Inflammatory macrophage treated with lipopolysaccharide for 4 hours (primary cell): ENCODE results near the gene HOXA11.

Experiments used
- DNase-seq: peaks from one replicate; pipeline ENCODE4 v3.0.0-alpha.2; 2020

The HOXA11 gene

DNA sequence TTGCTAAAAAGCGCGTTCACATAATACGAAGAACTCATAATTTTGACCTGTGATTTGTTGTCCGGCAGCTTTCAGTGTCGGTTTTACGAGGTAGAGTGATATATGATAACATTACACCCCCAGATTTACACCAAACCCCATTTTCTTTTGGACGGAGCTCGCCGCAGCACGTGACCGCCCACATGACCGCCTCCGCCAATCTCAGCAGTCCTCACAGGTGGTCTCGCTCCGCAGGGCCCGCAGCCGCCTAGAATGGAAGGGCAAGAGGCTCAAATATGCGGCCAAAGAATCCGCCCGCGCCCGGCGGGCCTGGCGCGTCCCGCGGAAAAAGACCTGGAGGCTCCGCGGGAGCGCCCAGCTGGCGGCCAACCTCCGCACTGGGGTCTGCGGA is 28.5 kb downstream of the HOXA11 start, which contains the start of gene HOXA7:
Gene HOXA7, minus strand, starts transcription at position 168 of the 391 bp plus-strand sequence. Its CDS starts 130 bp downstream, at position 38.
- no peak for DNase-seq

DNA sequence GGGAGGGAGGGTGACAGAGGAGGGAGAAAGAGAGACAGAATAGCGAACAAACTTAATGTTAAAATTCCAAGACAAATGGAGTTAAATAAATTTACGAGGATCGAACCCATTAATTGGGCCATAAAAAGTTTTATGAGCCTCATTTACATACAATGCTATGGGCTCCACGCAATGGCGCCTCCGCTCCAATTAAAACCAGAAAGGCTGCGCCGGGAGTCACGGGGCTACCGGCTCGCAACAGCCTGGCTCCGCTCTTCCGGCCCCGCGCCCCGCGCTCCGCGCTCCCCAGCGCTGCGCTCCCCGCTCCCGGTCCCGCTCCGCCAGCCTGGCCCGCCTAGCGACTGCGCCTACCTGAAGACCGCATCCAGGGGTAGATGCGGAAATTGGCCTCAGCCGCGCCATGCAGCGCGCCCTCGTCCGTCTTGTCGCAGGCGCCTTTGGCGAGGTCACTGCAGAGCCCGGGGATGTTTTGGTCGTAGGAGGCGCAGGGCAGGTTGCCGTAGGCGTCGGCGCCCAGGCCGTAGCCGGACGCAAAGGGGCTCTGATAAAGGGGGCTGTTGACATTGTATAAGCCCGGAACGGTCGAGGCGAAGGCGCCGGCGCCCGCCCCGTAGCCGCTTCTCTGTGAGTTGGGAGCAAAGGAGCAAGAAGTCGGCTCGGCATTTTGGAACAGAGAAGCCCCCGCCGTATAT is 29.1 kb downstream of the HOXA11 start:
- no peak for DNase-seq

DNA sequence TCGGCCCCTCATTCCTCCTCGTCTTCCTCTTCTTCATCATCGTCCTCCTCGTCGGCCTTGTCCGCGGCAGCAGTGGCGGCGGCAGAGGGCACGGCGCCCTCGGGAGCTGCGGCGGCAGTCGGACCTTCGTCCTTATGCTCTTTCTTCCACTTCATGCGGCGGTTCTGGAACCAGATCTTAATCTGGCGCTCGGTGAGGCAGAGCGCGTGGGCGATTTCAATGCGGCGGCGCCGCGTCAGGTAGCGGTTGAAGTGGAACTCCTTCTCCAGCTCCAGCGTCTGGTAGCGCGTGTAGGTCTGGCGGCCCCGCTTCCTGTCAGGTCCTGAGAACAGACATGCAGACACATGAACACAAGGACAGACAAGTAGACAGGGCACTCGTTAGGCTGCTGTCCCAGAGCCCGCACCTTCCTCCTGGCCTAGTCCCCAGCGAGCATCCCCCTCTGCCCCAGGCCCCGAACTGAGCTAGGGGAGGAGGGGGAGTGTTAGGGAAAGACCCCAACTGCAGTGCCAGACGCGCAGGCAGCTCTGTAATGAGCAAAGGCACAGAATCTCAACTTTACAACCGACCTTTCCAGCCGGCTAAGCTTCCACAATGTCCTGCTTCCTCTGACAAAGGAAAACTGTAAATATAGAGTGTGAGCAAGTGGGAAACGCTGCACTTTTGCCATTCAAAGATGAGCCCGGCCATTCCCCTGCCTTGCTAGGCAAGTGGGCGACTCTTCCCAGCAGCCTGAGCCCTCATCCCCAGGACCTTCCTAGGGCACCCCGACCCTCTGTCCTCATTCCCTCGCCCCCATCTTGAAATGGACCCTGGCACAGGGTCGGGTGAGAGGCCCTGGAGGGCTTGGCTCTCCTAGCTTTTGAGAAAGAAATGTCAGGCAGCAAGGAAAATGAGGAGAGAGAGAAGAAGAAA is 29.9 kb downstream of the HOXA11 start:
- DNase-seq, result no peak

DNA sequence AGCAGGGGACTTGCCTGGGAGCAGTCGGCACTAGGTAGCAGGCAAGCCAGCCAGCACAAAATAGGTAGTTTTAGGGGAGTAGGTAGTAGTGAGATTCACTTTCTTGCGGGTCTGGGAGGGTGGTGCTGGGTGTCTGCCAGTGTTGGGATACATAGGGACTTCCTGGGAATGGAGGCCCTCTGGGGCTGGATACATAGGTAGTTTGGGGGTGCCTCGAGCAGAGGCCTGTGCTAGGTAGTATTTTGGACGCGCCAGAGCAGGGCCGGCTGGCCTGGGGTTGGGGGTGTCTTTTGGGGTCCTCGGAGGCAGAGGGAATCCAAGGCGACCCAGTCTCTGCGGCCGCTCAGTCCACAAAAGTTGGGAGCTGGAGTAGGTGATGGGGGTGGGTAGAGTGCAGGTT is 30.7 kb downstream of the HOXA11 start:
- DNase-seq, result no peak

DNA sequence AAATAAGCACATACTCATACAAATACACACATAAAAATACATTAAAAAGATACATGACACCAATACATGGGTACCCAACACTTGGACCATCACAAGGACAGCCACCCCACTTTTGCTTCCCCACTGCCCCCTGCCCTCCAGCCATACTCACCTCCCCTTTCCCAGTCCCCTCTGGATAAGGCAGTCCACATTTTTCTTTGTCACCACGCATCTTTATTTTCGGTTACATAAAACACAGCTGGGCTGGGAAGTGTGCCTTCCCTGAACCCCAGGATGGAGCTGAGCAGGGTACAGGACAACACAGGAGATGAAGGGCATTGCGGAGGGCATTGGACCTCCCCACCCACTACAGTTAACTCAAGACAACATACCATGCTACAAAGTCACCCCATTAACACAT is 31.5 kb downstream of the HOXA11 start:
- DNase-seq, result no peak

DNA sequence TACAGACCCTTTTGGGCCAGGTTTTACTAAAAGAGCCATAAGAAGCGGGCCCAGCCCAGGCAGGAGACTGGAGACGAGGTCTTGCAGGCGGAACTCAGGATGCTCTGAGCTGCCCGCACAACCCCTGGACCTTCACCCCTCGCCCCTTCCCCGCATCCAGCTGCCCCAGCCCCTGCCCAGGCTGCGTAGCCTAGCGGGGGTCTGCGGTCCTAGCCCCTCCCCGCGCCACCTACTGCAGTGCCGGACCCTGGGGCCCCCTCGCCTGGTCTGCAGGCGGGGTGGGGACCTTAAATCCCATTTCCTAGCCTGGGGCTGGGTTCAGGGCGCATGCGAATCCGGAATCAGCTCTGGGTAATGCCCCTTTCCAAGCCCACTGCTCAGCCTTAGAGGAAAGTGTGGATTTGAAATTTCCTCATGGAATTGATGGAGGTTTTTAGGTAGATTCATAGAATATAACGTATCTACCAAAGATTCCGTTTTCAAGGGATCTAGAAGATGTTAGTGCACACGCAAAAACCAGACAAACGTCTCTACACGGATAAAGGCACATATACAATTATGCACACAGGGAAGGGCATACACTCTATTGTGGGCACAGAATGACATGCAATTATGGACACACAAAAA is 32.1 kb downstream of the HOXA11 start:
- no peak for DNase-seq

DNA sequence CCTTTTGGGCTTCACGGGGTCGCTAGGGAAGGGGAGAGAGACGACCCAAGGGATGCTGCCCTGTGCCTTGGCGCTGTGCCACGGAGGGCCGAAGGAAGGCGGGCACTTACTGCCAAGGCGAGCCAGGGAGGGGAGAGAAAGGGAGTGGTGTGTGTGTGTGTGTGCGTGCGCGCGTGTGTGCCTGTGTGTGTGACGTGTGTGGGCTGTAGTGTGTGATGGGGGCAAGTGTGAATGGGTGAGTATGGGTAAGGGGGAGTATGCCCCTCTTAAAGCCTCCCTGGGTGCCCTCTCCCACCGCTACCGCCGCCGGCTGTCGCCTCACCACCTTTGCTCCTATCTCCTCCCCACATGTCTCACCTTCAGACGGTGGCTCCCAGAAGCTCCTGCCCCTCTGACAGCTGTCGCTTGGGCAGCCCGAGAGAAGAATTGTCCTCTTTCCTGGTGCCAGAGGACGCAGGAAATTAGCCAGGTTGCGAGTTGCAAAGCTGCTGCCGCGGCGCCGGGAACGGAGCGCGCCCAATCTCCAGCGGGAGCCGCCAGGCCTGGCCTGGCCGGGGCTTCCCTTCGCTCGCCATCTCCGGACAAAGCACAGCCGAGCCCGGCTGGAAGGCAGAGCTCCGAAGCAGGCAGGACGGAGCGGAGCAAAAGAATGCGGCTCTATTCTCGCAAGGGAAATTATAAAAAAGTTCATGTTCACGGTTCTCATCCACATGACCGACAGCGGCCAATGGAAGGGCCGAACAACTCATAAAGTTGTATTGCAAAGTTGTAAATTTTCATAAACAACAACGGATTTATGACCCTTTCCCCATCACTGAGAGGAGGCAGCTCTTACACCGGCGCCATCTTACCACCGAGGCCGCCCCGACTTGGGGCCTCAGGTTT is 32.9 kb downstream of the HOXA11 start, which contains the start of gene HOXA3:
Gene HOXA3, minus strand, starts transcription at position 653 of the 885 bp plus-strand sequence. CDS start 41,943 bp downstream, outside the sequence.
- no peak for DNase-seq

DNA sequence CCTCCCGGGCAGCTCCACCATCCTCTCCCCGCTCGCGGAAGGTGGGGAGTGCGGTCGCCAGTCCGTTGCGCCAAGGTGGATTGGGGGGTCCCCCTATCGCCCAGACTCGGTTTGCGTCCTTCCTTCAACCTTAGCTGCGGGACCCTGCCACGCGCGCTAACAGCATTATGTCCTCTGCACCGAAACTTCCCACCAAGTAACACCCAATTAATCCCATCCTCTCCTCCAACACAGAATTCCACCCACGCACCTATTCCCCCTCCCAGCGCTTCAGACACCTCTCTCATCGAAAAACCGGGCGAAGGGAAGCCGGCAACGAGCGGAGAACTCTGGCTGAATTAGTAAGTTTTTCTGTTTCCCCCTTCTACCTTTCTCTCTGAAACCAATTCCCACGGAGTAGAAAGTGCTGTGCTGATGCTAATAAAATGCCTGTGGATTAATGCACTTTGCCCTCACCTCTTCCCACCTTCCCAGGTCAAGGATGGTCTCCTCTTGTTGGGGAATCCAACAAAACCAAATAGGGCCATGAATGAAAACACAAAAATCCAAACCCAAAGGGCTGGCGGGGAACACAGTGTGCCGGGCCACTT is 33.6 kb downstream of the HOXA11 start:
- no peak for DNase-seq

DNA sequence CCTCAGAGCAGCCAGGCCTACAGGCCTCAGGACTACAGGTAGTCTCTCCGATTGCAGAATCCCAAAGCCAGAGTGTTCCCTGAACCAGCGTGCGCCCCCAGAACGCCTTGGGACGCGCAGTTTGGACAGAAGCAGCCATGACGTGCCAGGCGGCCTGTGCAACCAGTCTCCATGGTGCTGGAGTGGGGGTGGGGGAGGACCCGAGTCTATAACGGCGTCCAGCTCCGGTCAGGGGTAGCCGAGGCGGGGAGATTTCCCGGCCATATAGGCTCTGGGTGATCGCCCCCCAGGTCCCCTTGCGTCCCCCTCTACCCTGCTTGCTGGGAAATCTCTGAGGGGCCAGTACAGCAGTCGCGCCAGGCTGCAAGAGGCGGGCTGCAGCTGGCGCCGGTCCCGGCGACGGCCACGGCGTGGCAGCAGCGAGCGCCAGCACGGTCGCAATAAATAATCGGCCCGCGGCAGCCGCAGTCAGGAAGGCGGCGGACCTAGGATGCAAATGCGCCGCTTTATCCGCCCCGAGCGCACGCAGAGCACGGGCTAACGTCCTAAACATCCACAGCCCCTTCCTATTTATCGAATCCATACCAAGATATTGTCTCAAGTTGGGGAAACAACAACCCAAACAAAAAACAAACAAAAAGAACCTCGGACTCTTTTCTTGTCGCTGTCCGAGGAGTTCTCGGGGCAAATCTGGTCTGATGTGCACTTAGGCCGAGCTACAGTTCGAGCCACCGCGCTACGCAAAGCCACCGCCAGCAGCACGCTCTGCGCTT is 34.3 kb downstream of the HOXA11 start:
- DNase-seq, result peak; percentile 68

DNA sequence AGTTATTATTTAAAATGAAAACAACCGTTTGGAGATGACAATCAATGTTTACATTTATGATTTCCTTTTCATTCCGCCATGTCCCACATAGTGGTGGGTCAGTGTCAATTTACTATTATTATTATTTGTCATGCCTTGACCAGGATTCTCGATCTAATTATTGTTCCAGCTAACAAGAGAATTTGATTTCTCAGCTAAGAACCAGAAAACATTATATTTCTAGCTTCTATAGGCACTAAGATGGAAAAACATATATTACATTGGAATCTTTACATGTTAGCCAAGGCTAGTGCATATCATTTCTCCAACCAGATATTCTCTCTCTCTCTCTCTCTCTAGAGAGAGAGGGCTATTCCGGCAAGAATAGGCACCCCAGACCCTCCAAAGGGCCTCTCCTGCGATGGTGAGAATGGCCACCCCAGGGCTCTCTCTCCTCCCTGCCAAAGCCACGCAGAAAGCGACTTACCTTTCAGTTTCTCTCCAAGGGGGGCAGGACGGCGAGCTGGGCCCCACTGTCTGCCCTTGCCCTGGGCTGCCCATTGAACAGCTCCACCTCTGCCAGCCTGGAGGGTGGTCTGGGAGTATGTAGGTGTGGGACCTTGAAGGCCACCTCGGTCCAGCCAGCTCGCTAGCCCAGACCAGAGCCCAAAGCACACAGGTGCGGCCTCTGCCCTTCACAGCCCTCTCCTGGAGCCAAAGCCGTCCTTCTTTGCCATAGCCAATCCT is 35.0 kb downstream of the HOXA11 start:
- no peak for DNase-seq

DNA sequence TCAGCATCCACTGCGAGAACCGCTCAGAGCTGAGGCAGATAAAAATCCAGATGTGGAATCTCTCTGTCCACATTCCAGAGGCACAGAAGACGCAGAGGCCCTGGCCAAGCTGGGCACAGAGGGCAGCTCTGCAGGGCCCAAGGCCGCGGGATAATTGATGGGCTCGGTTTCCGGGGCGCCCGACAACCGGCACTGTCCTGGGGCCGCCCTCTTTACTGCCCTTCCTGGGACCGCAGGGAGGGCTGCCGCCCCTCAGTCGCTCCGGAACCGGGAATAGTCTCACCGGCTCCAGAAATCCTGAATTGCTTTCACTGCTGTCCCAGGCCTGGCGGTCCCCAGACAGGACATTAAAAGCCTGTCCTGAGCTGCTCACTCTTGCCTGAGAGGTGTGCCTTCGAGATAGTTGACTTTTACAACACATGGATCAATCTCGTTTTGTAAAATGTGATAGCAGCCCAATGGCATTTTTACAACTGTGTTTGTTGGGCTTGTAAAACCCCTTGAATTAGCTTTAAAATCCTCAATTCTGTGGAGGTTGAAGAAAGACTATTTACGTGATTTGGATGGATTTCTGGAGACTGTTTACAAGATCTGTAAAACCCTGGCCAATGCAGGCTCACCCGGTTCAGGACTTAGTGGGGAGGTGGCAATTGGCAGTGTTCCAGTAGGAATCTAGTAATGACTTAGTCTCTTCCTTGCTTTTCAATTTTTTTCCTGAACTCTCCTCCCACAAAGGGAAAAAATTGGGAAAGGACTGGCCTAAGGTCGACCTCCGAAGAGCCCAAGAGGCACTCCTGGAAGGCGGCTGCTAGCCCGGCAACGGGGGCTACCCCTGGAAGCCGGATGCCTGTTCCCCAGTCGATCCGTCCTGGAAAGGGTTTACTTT is 36.0 kb downstream of the HOXA11 start:
- DNase-seq, result no peak

DNA sequence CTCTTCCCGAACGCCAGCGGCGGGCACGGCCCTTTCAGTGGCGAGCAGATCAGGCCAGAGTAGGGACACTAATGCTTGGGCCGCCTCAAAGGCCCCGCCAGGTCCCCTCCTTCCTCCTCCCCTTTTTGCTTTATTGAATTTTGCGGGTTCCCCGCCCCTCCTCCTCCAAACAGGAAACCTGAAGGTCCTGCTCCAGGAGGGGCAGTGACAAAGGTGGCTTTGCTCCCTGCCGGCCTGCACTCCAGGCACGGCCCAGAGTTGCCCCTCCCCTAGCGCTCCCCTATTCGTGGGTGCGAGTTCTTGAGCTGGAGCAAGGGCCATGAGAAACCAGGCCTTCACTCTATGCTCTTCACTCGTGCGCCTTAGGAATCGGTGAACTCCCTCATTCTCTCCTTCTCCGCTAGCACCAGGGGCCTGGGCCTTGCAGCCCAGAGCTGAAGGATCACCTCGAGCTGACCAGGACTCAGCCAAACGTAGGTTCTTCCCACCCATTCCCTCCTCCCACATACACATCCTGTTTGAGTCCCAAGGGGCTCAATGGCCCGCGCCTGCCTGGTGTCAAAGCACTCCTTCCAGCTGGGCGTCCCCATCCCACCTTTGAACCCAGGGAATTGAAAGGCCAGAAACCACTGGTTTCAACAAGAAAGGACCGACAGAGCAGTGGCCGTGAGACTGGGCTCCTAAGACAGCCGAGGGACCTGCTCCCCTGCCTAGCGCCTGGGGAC is 36.8 kb downstream of the HOXA11 start:
- DNase-seq, result no peak

DNA sequence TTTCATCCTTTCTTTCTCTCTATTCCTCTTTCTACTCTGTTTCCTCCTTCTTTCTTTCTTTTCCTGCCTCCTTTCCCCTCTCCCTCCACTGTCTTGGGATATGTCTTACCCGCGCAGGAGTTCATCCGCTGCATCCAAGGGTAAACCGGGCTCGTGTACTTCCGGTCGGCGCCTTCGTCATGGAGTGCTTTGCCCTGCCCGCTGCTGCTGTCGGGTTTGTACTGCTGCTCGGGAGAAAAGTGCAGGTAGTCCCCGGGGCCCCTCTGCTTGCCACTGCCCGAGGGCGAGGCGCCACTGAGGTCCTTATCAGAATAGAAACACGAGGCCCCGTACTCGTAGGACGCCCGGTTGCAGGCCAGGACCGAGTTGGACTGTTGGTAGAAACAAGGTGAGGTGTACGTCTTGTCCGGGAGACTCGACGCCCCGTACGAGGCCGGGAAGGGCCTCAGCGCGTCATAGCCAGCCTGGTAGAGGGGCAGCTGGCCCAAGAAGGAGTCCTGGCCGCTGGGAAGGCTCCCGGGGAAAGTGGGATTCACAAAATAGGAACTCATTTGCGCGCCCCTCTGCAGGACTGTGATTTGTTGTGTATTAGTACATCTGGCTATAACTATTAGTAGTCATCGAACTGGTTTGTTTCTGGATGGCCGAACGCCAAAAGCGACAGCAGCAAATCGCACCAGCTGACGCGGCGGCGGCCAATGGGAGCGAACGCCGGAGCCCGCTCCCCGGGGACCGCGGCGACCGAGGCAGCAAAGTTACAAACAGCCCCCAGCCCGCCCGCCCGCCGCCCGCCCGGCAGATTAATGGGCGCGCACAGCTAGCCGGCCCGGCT is 37.6 kb downstream of the HOXA11 start, which contains the start of gene HOXA6:
Gene HOXA6, minus strand, starts transcription at position 576 of the 832 bp plus-strand sequence. Its CDS starts 25 bp downstream, at position 551.
- no peak for DNase-seq

DNA sequence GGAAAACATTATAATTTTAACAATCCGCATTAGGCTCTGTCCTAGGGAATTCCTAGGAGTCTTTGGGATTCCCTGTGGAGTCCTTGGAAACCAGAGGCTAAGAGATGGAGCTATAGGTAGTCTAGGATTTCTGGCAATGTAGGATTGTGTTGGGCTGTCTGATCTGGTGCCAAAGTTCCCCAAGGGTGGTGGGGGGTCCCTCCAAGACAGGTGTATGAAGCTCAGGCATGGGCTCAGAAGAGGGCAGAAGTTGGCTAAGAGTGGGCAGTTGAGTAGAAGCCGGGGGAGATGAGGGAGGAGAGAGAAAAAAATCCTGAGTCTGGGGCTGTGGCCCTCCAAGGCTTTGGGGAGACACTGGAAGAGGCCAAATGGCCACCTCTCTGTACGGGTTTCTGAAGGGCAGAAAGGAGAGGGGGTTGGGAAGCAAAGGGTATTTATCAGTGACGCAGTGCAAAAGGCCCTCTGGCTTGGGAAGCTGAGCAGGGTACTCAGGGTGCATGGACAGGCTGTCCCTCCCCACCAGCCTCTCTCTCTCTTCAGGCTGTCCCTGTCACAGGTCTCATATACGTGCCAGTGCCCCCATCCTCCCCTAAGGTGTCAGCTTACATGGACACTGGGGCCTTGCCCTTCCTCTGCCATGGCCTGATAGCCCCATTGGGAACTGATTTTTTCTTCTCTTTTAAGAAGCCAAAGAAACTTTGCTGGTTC is 38.4 kb downstream of the HOXA11 start:
- DNase-seq, result no peak

DNA sequence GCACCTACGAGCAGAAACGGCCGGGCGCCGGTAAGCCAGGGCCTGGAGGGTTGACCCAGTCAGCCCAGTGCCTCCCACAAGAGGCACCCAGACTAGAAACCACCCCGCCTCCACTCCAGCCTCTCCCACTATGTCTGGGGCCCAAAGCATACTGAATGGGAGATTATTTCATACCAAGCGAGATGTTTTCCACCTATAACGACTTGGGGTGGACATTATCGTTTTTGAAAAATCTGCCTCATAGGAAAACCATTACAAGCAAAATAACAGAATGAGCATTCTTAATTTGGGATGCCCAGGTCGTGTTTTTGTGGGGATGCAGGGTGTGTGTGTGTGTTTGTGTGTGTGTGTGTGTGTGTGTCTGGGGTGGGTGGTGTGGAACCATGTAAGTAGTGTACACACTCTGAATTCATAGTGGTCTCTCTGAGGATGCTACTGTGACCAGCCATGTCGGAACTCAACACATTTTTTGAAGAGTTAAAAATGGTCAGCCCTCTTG is 39.1 kb downstream of the HOXA11 start:
- no peak for DNase-seq

DNA sequence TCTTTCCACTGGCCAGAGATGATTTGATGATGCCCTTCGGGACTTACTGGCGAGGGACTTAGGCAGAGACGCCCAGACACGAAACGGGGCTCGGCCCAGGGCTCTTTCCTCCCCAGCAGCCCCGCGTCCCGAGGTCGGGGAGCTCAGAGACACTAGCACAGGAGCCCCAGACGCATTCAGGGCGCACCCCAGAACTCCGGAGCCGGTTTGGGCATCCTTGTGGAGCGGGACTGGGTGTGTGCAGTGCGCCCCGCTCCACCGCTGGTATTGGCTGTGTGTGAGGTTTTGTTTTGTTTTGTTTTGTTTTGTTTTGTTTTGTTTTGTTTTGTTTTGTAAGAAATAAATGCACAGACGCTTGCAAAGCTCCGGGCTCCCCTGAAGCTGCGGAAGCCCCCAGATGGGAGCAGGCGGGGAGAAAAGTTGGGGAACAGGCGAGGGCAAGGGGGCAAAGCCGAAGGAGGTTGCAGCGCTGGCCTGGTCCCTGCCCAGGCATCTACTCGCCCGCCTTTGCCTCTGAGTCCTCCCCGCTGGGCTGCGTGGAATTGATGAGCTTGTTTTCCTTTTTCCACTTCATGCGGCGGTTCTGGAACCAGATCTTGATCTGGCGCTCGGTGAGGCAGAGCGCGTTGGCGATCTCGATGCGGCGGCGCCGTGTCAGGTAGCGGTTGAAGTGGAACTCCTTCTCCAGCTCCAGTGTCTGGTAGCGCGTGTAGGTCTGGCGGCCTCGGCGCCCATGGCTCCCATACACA is 39.7 kb downstream of the HOXA11 start:
- DNase-seq, result no peak
